Measurements from ENCODE around the gene SCYL2.
"Not testable (repeated sequence)": the region's sequence is repeated elsewhere in the genome, so short reads cannot be mapped to it uniquely, and the experiment has no call there.

The SCYL2 gene

GRCh38 chr12:100266835-100267602, at the start of gene SCYL2, which contains the start of gene DEPDC4:
SCYL2 (plus strand) TSS chr12:100267177; CDS start chr12:100282971, 15,794 bp downstream.
DEPDC4 (minus strand) TSS chr12:100267079; CDS start chr12:100267076, 3 bp downstream.
- FAIRE-seq = no peak

- no peak for FAIRE-seq
Observed at GRCh38 chr12:100219328-100220109, 47.5 kb upstream of the SCYL2 start.

GRCh38 chr12:100221523-100221922, 45.5 kb upstream of the SCYL2 start:
- no peak for FAIRE-seq

GRCh38 chr12:100222173-100222572, 44.8 kb upstream of the SCYL2 start:
- FAIRE-seq = not testable (repeated sequence)

- FAIRE-seq = no peak
Observed at GRCh38 chr12:100225491-100225890, 41.5 kb upstream of the SCYL2 start.

GRCh38 chr12:100229036-100229635, 37.8 kb upstream of the SCYL2 start:
- FAIRE-seq = no peak

- FAIRE-seq = no peak
Observed at GRCh38 chr12:100229876-100230275, 37.1 kb upstream of the SCYL2 start.

GRCh38 chr12:100231873-100232272, 35.1 kb upstream of the SCYL2 start:
- FAIRE-seq = not testable (repeated sequence)

GRCh38 chr12:100234166-100234565, 32.8 kb upstream of the SCYL2 start:
- no peak for FAIRE-seq

GRCh38 chr12:100234591-100235304, 32.2 kb upstream of the SCYL2 start:
- FAIRE-seq = peak; percentile 78

- FAIRE-seq = no peak
Observed at GRCh38 chr12:100238801-100239200, 28.2 kb upstream of the SCYL2 start.

GRCh38 chr12:100239589-100239988, 27.4 kb upstream of the SCYL2 start:
- FAIRE-seq = no peak

GRCh38 chr12:100243137-100243536, 23.8 kb upstream of the SCYL2 start:
- no peak for FAIRE-seq

- FAIRE-seq = no peak
Observed at GRCh38 chr12:100247765-100248164, 19.2 kb upstream of the SCYL2 start.

- no peak for FAIRE-seq
Observed at GRCh38 chr12:100248886-100249285, 18.1 kb upstream of the SCYL2 start.

GRCh38 chr12:100249941-100250340, 17.0 kb upstream of the SCYL2 start:
- FAIRE-seq = no peak

- FAIRE-seq = no peak
Observed at GRCh38 chr12:100251917-100252316, 15.1 kb upstream of the SCYL2 start.

GRCh38 chr12:100253437-100253836, 13.5 kb upstream of the SCYL2 start:
- no peak for FAIRE-seq

GRCh38 chr12:100254876-100255275, 12.1 kb upstream of the SCYL2 start:
- FAIRE-seq = no peak

GRCh38 chr12:100258127-100258526, 8.8 kb upstream of the SCYL2 start:
- no peak for FAIRE-seq

- FAIRE-seq = no peak
Observed at GRCh38 chr12:100263131-100263530, 3.8 kb upstream of the SCYL2 start.

- FAIRE-seq = not testable (repeated sequence)
Observed at GRCh38 chr12:100265107-100265506, 1.9 kb upstream of the SCYL2 start.

All from TTC549 (cell line).